Caco-2 (cell line): ENCODE results near the gene STK17A. TPM values are rescaled to one million over a fixed set of nuclear protein-coding genes. Genes with fewer than 3 reads are reported as not detected.

Source experiments
- BruUV-seq: library from RNA; stranded (reverse); fragments of 400-500 nt; replicated peaks from 2 replicates; lab custom pipeline; 2021; lab: Mats Ljungman, UMichigan
- CTCF ChIA-PET: fragments of 300-600 bp; sonication (Branson Sonifier 250); formaldehyde crosslinking; loops from one replicate; lab custom pipeline; 2022; ENCODE audit warnings: antibody characterized with exemption; lab: Charles Lee
- POLR2A ChIA-PET: fragments of 300-600 bp; sonication (Branson Sonifier 250); formaldehyde crosslinking; loops from one replicate; lab custom pipeline; 2022; ENCODE audit warnings: antibody characterized with exemption; lab: Charles Lee
- DNase-seq, 2 experiments: peaks; one replicate each; pipeline versions ENCODE4 v3.0.0 to v3.0.0-alpha.2; 2020 to 2022
- H3K27me3 ChIP-seq: replicated peaks from 2 replicates; pipeline ENCODE4 v1.6.0; 2011; ENCODE audit warnings: low read length; ENCODE audit not compliant: control insufficient read depth, insufficient read depth
- H3K36me3 ChIP-seq: 2 replicates; pipeline ENCODE4 v1.5.1; 2011; ENCODE audit warnings: low read length; ENCODE audit not compliant: control insufficient read depth, insufficient read depth
- H3K4me1 ChIP-seq: fragments of 250-450 bp; sonication (Bioruptor Pico); 2 replicates; pipeline ENCODE4 v1.5.1; 2020; ENCODE audit warnings: mild to moderate bottlenecking
- H3K4me3 ChIP-seq: 2 replicates; pipeline ENCODE4 v1.5.1; 2011; ENCODE audit warnings: low read depth, mild to moderate bottlenecking, control low read depth, low read length
- H3K9me3 ChIP-seq: fragments of 250-450 bp; sonication (Bioruptor Pico); 2 replicates; pipeline ENCODE4 v1.5.1; 2020; ENCODE audit warnings: mild to moderate bottlenecking, moderate library complexity
- H3K27ac Mint-ChIP-seq: one replicate; pipeline ENCODE4 v1.8.0; 2022; ENCODE audit warnings: mixed read lengths; ENCODE audit not compliant: unreplicated experiment
- H3K27me3 Mint-ChIP-seq: one replicate; pipeline ENCODE4 v1.8.0; 2022; ENCODE audit warnings: mixed read lengths; ENCODE audit not compliant: insufficient read depth, unreplicated experiment
- H3K36me3 Mint-ChIP-seq: one replicate; pipeline ENCODE4 v1.8.0; 2022; ENCODE audit warnings: mild to moderate bottlenecking, mixed read lengths; ENCODE audit not compliant: insufficient read depth, unreplicated experiment
- H3K4me1 Mint-ChIP-seq: one replicate; pipeline ENCODE4 v1.8.0; 2022; ENCODE audit warnings: low read depth, mixed read lengths; ENCODE audit not compliant: unreplicated experiment
- H3K4me3 Mint-ChIP-seq: one replicate; pipeline ENCODE4 v1.8.0; 2022; ENCODE audit warnings: mild to moderate bottlenecking, moderate library complexity, mixed read lengths; ENCODE audit not compliant: unreplicated experiment
- H3K9me3 Mint-ChIP-seq: one replicate; pipeline ENCODE4 v1.8.0; 2022; ENCODE audit warnings: mixed read lengths; ENCODE audit not compliant: unreplicated experiment
- intact Hi-C: fragments of 100-400 bp; cut with micrococcal nuclease; formaldehyde crosslinking; loops from one replicate; pipeline ENCODE4 v1.10.0; 2022; ENCODE audit not compliant: unreplicated experiment
- total RNA-seq: library from RNA; stranded (reverse); gene quantifications from 2 replicates; pipeline ENCODE4 v1.2.3, GENCODE V29; 2022
- TF ChIP-seq, protein P1 (sequence below), 2 experiments: fragments of 200-600 bp in 1 of 2; IDR thresholded peaks; 1 replicate in 1 of 2; 2 replicates in 1 of 2; pipeline versions ENCODE4 v1.5.1 to v1.8.0; 2011 to 2022; ENCODE audit warnings: antibody characterized with exemption in 1 of 2, control low read depth in 1 of 2, inconsistent platforms in 1 of 2, low read depth in 1 of 2, low read length in 1 of 2, mild to moderate bottlenecking in 1 of 2, moderate library complexity in 1 of 2; ENCODE audit not compliant: insufficient read depth in 1 of 2, severe bottlenecking in 1 of 2, unreplicated experiment in 1 of 2

Gene STK17A
- total RNA-seq, 1 experiment from 2014 or later: 19.6 TPM

DNA sequence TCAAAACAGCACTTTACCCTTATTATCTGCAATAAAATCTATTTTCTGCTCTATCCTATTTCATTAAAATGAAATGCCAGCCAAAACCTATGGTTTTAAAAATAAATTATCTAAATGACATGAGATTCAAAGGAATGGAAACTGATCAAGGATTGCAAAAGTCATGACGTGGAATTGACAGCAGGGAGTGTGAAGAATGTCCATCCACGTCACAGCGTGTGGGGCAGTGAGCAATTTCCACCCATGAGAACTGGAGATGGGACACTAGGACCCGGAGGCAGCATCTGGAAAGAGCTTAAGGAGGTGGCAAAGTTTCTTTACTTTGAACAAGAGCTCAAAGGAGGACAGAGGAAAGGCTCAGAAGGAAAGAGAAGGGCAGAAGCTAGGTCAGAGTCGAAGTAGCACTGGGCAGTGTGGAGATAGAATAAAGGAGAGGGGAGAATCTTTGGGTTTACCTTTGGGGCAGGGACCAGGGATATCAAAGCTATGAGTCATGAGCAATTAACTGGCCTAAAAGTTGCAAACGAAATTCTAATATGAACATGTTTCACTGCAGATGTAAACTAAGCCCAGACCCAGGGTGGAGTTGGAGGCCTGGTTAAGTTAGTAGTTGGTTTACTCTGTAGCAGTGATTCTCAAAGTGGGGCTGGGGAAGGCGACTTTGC lies 24.9 kb upstream of the STK17A start:
- Histone ChIP-seq H3K4me1 (peaks cover 9% of the 10 kb centered on the region; the same call in 1 of the 2 replicates), H3K36me3 (no peaks in the 10 kb centered on the region), H3K4me3 (no peak overlapping the region), H3K27me3 (no peaks in the 10 kb centered on the region), H3K9me3 (no peaks in the 10 kb centered on the region)
- no peak for DNase-seq
- TF ChIP-seq, protein P1, sequence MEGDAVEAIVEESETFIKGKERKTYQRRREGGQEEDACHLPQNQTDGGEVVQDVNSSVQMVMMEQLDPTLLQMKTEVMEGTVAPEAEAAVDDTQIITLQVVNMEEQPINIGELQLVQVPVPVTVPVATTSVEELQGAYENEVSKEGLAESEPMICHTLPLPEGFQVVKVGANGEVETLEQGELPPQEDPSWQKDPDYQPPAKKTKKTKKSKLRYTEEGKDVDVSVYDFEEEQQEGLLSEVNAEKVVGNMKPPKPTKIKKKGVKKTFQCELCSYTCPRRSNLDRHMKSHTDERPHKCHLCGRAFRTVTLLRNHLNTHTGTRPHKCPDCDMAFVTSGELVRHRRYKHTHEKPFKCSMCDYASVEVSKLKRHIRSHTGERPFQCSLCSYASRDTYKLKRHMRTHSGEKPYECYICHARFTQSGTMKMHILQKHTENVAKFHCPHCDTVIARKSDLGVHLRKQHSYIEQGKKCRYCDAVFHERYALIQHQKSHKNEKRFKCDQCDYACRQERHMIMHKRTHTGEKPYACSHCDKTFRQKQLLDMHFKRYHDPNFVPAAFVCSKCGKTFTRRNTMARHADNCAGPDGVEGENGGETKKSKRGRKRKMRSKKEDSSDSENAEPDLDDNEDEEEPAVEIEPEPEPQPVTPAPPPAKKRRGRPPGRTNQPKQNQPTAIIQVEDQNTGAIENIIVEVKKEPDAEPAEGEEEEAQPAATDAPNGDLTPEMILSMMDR (IDR thresholded peaks at IDR 0.05; ENCODE audit: insufficient read depth in 1 of 2, low read depth in 1 of 2, low read length in 1 of 2, severe bottlenecking in 1 of 2, unreplicated experiment in 1 of 2): no peak
- intact Hi-C loops: no loop called here
- Mint-ChIP-seq H3K27me3 (no peaks in the 10 kb centered on the region), H3K4me1 (peaks cover 14% of the 10 kb centered on the region), H3K9me3 (peaks cover 13% of the 10 kb centered on the region), H3K36me3 (peaks cover 4% of the 10 kb centered on the region), H3K27ac (no peak overlapping the region), H3K4me3 (no peak overlapping the region)
- POLR2A ChIA-PET: no interaction called here
- CTCF ChIA-PET: interaction anchor here (1.9 kb wide), 1 partner anchor 24 kb away, joined by 9 read pairs; the partner anchor contains the start of gene STK17A
- no TSS peak for BruUV-seq

DNA sequence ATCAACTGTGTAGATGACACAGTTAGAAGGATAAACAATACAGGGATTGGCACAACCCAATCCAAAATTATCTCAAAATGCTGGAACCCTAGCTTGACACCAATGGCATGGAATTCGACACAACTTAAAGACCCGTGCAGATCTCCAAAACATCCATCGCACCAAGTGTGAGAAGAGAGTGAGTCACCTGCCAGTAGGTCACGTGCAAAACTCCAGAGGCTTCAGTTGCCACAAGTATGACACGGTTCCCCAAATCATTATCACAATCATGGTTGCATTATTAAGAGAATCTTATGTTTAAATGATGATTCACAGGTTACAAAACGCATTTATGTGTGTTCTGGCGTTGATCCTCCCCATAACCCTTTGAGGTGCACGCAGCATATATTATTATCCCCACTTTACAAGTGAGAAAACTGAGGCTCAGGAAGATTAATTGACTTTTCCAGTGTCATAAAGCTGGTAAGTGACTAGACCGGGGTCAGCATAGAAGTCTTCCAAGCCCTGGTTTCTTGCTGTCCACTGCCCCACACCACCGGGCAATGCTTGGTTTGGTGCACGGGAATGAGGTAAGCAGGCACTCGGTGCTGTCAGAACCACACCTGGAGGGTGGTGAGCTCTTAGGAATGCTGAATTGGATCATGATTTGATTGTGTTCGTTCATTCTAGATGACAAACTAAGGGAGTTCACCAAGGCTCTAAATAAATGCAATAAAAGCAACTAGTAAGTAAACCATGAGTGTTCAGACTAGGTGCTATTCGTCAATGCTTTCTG lies 23.6 kb upstream of the STK17A start:
- no peaks in the 10 kb centered on the region for H3K27me3 Mint-ChIP-seq
- Histone ChIP-seq H3K9me3 (no peaks in the 10 kb centered on the region), H3K27me3 (no peaks in the 10 kb centered on the region), H3K36me3 (no peaks in the 10 kb centered on the region), H3K4me3 (no peak overlapping the region), H3K4me1 (peaks cover 2% of the 10 kb centered on the region; the same call in 1 of the 2 replicates)
- TF ChIP-seq, protein P1 (IDR thresholded peaks at IDR 0.05; ENCODE audit: insufficient read depth in 1 of 2, low read depth in 1 of 2, low read length in 1 of 2, severe bottlenecking in 1 of 2, unreplicated experiment in 1 of 2): no peak
- no TSS peak for BruUV-seq
- H3K36me3 Mint-ChIP-seq: no peaks in the 10 kb centered on the region
- POLR2A ChIA-PET: no interaction called here
- no peak overlapping the region for H3K27ac Mint-ChIP-seq
- DNase-seq: no peak
- H3K9me3 Mint-ChIP-seq: peaks cover 13% of the 10 kb centered on the region
- CTCF ChIA-PET: no interaction called here
- H3K4me1 Mint-ChIP-seq: peaks cover 4% of the 10 kb centered on the region
- intact Hi-C loops: no loop called here
- H3K4me3 Mint-ChIP-seq: no peak overlapping the region

DNA sequence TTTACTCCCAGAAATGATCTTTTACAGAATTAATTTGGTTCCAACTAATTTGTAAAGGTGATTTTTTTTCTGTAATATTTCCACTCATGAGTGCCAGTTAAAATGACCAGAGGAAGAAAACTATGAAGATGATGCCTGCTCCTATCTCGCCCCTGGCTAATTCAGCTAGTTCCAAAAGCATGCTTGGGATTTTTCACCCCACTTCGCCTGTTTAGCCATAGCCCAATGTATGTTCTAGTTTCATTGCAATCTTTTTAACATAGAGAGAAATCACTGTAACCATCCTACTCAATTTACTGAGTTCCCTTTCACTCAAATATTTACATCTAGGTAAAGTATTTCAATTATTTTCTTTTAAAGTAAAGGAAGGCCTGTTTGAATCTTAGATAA lies 23.0 kb upstream of the STK17A start:
- CTCF ChIA-PET: no interaction called here

More for the DNA sequence above, 23.0 kb upstream of the STK17A start:
- no peaks in the 10 kb centered on the region for H3K9me3 ChIP-seq
- no peak for DNase-seq
- H3K4me1 ChIP-seq: no peaks in the 10 kb centered on the region
- POLR2A ChIA-PET: no interaction called here
- intact Hi-C loops: no loop called here
- no peak overlapping the region for H3K27ac Mint-ChIP-seq
- H3K4me3 ChIP-seq: no peak overlapping the region
- H3K9me3 Mint-ChIP-seq: peaks cover 13% of the 10 kb centered on the region
- BruUV-seq: no TSS peak
- H3K36me3 Mint-ChIP-seq: no peaks in the 10 kb centered on the region
- H3K4me1 Mint-ChIP-seq: no peaks in the 10 kb centered on the region
- H3K4me3 Mint-ChIP-seq: no peak overlapping the region
- no peaks in the 10 kb centered on the region for H3K27me3 Mint-ChIP-seq
- TF ChIP-seq, protein P1 (IDR thresholded peaks at IDR 0.05; ENCODE audit: insufficient read depth in 1 of 2, low read depth in 1 of 2, low read length in 1 of 2, severe bottlenecking in 1 of 2, unreplicated experiment in 1 of 2): no peak
- H3K36me3 ChIP-seq: no peaks in the 10 kb centered on the region
- no peaks in the 10 kb centered on the region for H3K27me3 ChIP-seq
